GM23338 (cell line): ENCODE data around the gene VAPA. TPM values are rescaled to one million over a fixed set of nuclear protein-coding genes. Genes with fewer than 3 reads are reported as not detected.

ENCODE experiments used
- ATAC-seq: fragments of 200-7000 bp; cut with Tn5 transposase; 3 replicates; pipeline ENCODE4 v1.9.1; 2020
- DNase-seq: peaks from one replicate; pipeline ENCODE4 v3.0.0-alpha.2; 2015; ENCODE audit warnings: low spot score
- H2AFZ ChIP-seq: fragments of 200-600 bp; sonication (generic); 2 replicates; pipeline ENCODE4 v1.8.0; 2016; ENCODE audit warnings: antibody characterized with exemption, mild to moderate bottlenecking, moderate library complexity
- H3F3A ChIP-seq: fragments of 200-600 bp; sonication (generic); replicated peaks from 2 replicates; pipeline ENCODE4 v1.8.0; 2017; ENCODE audit warnings: antibody characterized with exemption, mixed run types, low read depth
- H3K27ac ChIP-seq: fragments of 200-600 bp; sonication (generic); 2 replicates; pipeline ENCODE4 v1.6.1; 2016; ENCODE audit warnings: low read depth
- H3K27me3 ChIP-seq: fragments of 200-600 bp; sonication (generic); 2 replicates; pipeline ENCODE4 v1.8.0; 2016; ENCODE audit warnings: mild to moderate bottlenecking, mixed run types, moderate library complexity; ENCODE audit not compliant: insufficient read depth
- H3K36me3 ChIP-seq: fragments of 200-600 bp; sonication (generic); 2 replicates; pipeline ENCODE4 v1.8.0; 2016; ENCODE audit warnings: mild to moderate bottlenecking; ENCODE audit not compliant: insufficient read depth
- H3K4me1 ChIP-seq: fragments of 200-600 bp; sonication (generic); 2 replicates; pipeline ENCODE4 v1.8.0; 2016; ENCODE audit warnings: mild to moderate bottlenecking, moderate library complexity; ENCODE audit not compliant: insufficient read depth
- H3K4me2 ChIP-seq: fragments of 200-600 bp; sonication (generic); 2 replicates; pipeline ENCODE4 v1.7.1; 2017; ENCODE audit warnings: mixed run types
- H3K4me3 ChIP-seq: fragments of 200-600 bp; sonication (generic); 2 replicates; pipeline ENCODE4 v1.6.1; 2016; ENCODE audit warnings: mixed run types
- H3K79me2 ChIP-seq: fragments of 200-600 bp; sonication (generic); replicated peaks from 2 replicates; pipeline ENCODE4 v1.8.0; 2017; ENCODE audit warnings: mild to moderate bottlenecking; ENCODE audit not compliant: insufficient read depth
- H3K9me2 ChIP-seq: fragments of 200-600 bp; sonication (generic); 2 replicates; pipeline ENCODE4 v1.8.0; 2017; ENCODE audit not compliant: insufficient read depth
- H4K20me1 ChIP-seq: fragments of 200-600 bp; sonication (generic); replicated peaks from 2 replicates; pipeline ENCODE4 v1.8.0; 2017; ENCODE audit warnings: mild to moderate bottlenecking; ENCODE audit not compliant: insufficient read depth
- H3K27ac Mint-ChIP-seq: 2 replicates; pipeline ENCODE4 v1.8.0; 2020; ENCODE audit warnings: inconsistent platforms, mild to moderate bottlenecking, moderate library complexity, mixed read lengths
- H3K27me3 Mint-ChIP-seq: 3 replicates; pipeline ENCODE4 v1.8.0; 2022; ENCODE audit warnings: low read depth, mild to moderate bottlenecking, moderate library complexity, mixed read lengths, inconsistent platforms; ENCODE audit not compliant: insufficient read depth, poor library complexity
- H3K36me3 Mint-ChIP-seq: 3 replicates; pipeline ENCODE4 v1.8.0; 2021; ENCODE audit warnings: low read depth, mild to moderate bottlenecking, inconsistent platforms, moderate library complexity, mixed read lengths
- H3K4me1 Mint-ChIP-seq: 3 replicates; pipeline ENCODE4 v1.8.0; 2020; ENCODE audit warnings: mild to moderate bottlenecking, inconsistent platforms, mixed read lengths
- H3K4me3 Mint-ChIP-seq: 3 replicates; pipeline ENCODE4 v1.8.0; 2021; ENCODE audit warnings: moderate library complexity, mild to moderate bottlenecking, inconsistent platforms, mixed read lengths
- H3K9me3 Mint-ChIP-seq: 3 replicates; pipeline ENCODE4 v1.8.0; 2020; ENCODE audit warnings: moderate library complexity, mild to moderate bottlenecking, inconsistent platforms, mixed read lengths
- CREB1 ChIP-seq: fragments of 250-450 bp; sonication (Bioruptor Pico); IDR thresholded peaks from 2 replicates; pipeline ENCODE4 v1.5.0; 2020; ENCODE audit warnings: low read depth, mild to moderate bottlenecking, moderate library complexity
- CTCF ChIP-seq, 2 experiments: fragments of 200-600 bp in 1 of 2; sonication (generic) in 1 of 2; conservative IDR thresholded peaks; 2 replicates each; pipeline versions ENCODE4 v1.5.1 to v1.6.1; 2016 to 2017; ENCODE audit warnings: antibody characterized with exemption in 2 of 2, low read depth in 2 of 2, mild to moderate bottlenecking in 2 of 2, moderate library complexity in 1 of 2
- ETS1 ChIP-seq: IDR thresholded peaks from 2 replicates; pipeline ENCODE4 v1.6.1; 2016; ENCODE audit warnings: antibody characterized with exemption
- EZH2 ChIP-seq: fragments of 200-600 bp; sonication (generic); IDR thresholded peaks from one replicate; pipeline ENCODE4 v1.8.0; 2017; ENCODE audit warnings: antibody characterized with exemption, mild to moderate bottlenecking, low read depth; ENCODE audit not compliant: unreplicated experiment
- EZH2phosphoT487 ChIP-seq: fragments of 200-600 bp; sonication (generic); IDR thresholded peaks from one replicate; pipeline ENCODE4 v1.8.1; 2018; ENCODE audit warnings: antibody characterized with exemption; ENCODE audit not compliant: unreplicated experiment
- JUNB ChIP-seq: IDR thresholded peaks from one replicate; pipeline ENCODE4 v1.6.1; 2016; ENCODE audit warnings: antibody characterized with exemption; ENCODE audit not compliant: unreplicated experiment
- NANOG ChIP-seq: IDR thresholded peaks from 2 replicates; pipeline ENCODE4 v1.6.1; 2016; ENCODE audit warnings: antibody characterized with exemption, borderline replicate concordance
- REST ChIP-seq: IDR thresholded peaks from one replicate; pipeline ENCODE4 v1.6.1; 2018; ENCODE audit warnings: antibody characterized with exemption; ENCODE audit not compliant: unreplicated experiment
- STAT1 ChIP-seq: IDR thresholded peaks from one replicate; pipeline ENCODE4 v1.6.1; 2016; ENCODE audit warnings: antibody characterized with exemption; ENCODE audit not compliant: unreplicated experiment
- ZNF114 ChIP-seq: fragments of 250-450 bp; sonication (Bioruptor Pico); IDR thresholded peaks from 2 replicates; pipeline ENCODE4 v1.5.0; 2020; ENCODE audit warnings: mild to moderate bottlenecking, moderate library complexity
- ZNF331 ChIP-seq: fragments of 250-450 bp; sonication (Bioruptor Pico); IDR thresholded peaks from 2 replicates; pipeline ENCODE4 v1.5.0; 2020; ENCODE audit warnings: low read depth, mild to moderate bottlenecking, moderate library complexity
- ZNF462 ChIP-seq: fragments of 250-450 bp; sonication (Bioruptor Pico); IDR thresholded peaks from 2 replicates; pipeline ENCODE4 v1.5.0; 2020; ENCODE audit warnings: mild to moderate bottlenecking, moderate library complexity
- polyA plus RNA-seq: library from polyadenylated mRNA; unstranded; fragments of >200 nt; fragmentation: Nextera tagmentation; extraction: Ambion mirVana; gene quantifications from 2 replicates; pipeline ENCODE4 v1.2.1, GENCODE V29; 2016
- total RNA-seq: library from RNA; depleted of rRNA; stranded (reverse); fragments of >200 nt; shearing (Covaris generic); gene quantifications from 2 replicates; pipeline ENCODE4 v1.2.3, GENCODE V29; 2014

VAPA gene
- total and polyA plus RNA-seq, 2 experiments from 2014 or later = 162 to 178 TPM

- TF ChIP-seq REST (no peak), STAT1 (no peak), CTCF (conservative IDR thresholded peaks at IDR 0.05; ENCODE audit: low read depth in 2 of 2) (no peak)
These were observed 39.1 kb upstream of the VAPA start (continued) for GRCh38 chr18:9874728-9875127.

GRCh38 chr18:9876212-9876866 lies 37.5 kb upstream of the VAPA start:
- Histone ChIP-seq H3K36me3 (no peaks in the 10 kb centered on the region), H3K4me1 (no peaks in the 10 kb centered on the region), H3K27me3 (no peaks in the 10 kb centered on the region), H3K79me2 (no peaks in the 10 kb centered on the region), H3K27ac (no peak overlapping the region), H3K4me3 (no peak overlapping the region), H2AFZ (no peak overlapping the region), H4K20me1 (no peaks in the 10 kb centered on the region), H3K9me2 (peaks cover 8% of the 10 kb centered on the region; the same call in 1 of the 2 replicates), H3K4me2 (no peak overlapping the region), H3F3A (no peaks in the 10 kb centered on the region)
- no peak overlapping the region for H3K27ac Mint-ChIP-seq
- H3K4me1 Mint-ChIP-seq = peaks cover 9% of the 10 kb centered on the region
- H3K4me3 Mint-ChIP-seq = no peak overlapping the region
- no peaks in the 10 kb centered on the region; the same call in 2 of the 3 replicates for H3K9me3 Mint-ChIP-seq
- H3K36me3 Mint-ChIP-seq = no peaks in the 10 kb centered on the region
- TF ChIP-seq NANOG (no peak), ETS1 (no peak), EZH2phosphoT487 (no peak), ZNF331 (CRISPR knock-in tag) (no peak), ZNF114 (CRISPR knock-in tag) (no peak), EZH2 (no peak), ZNF462 (CRISPR knock-in tag) (no peak), JUNB (no peak), CREB1 (CRISPR knock-in tag) (no peak)
- peaks cover under 1% of the 10 kb centered on the region for H3K27me3 Mint-ChIP-seq
- DNase-seq (no peak), ATAC-seq (no peak)
